ENCODE data around the gene ZPBP. TPM values are rescaled to one million over a fixed set of nuclear protein-coding genes. Genes with fewer than 3 reads are reported as not detected.

Gene ZPBP
- total and polyA plus RNA-seq, 2 of the 4 experiments (the other 2 are of a cell fraction) = not detected

- Histone ChIP-seq H2AK5ac (ENCODE audit: low read depth, low read length) (no peak overlapping the region), H2BK5ac (ENCODE audit: low read depth, low read length, poor library complexity, severe bottlenecking) (no peak overlapping the region), H3K79me1 (ENCODE audit: low read depth in 1 of 2, low read length in 2 of 2) (no peaks in the 10 kb centered on the region), H3K18ac (ENCODE audit: low read depth, low read length) (no peak overlapping the region), H3K56ac (ENCODE audit: extremely low read depth, insufficient read depth, low read length) (no peak overlapping the region), H2BK15ac (ENCODE audit: low read depth, low read length) (no peak overlapping the region), H3K23ac (ENCODE audit: low read depth, low read length) (no peak overlapping the region), H3K4ac (ENCODE audit: low read depth, low read length) (no peak overlapping the region), H3K9ac (ENCODE audit: low read depth, low read length) (no peak overlapping the region), H4K5ac (ENCODE audit: low read depth, low read length) (no peak overlapping the region), H3K4me1 (ENCODE audit: control insufficient read depth, insufficient read depth, low read length) (no peaks in the 10 kb centered on the region), H3K27ac (ENCODE audit: insufficient read depth, low read length) (no peak overlapping the region), H4K8ac (ENCODE audit: low read depth in 2 of 2, low read length in 2 of 2) (no peak overlapping the region), H3K36me3 (ENCODE audit: control insufficient read depth, insufficient read depth, low read length) (no peaks in the 10 kb centered on the region), H3K9me3 (ENCODE audit: control insufficient read depth, insufficient read depth, low read length) (peaks cover 19% of the 10 kb centered on the region), H2BK120ac (ENCODE audit: low read depth, low read length) (no peak overlapping the region), H2AFZ (replicated peaks; ENCODE audit: low read length, poor library complexity) (no peak overlapping the region), H3K9me1 (ENCODE audit: insufficient read depth, low read length) (no peaks in the 10 kb centered on the region), H3K4me2 (ENCODE audit: low read depth, low read length) (no peak overlapping the region), H4K91ac (ENCODE audit: insufficient read depth, low read depth, low read length) (no peak overlapping the region), H3K14ac (replicated peaks; ENCODE audit: low read depth, low read length) (no peak overlapping the region), H3K27me3 (ENCODE audit: control insufficient read depth, insufficient read depth, low read length) (no peaks in the 10 kb centered on the region), H4K20me1 (ENCODE audit: insufficient read depth, low read length) (no peaks in the 10 kb centered on the region), H3K4me3 (ENCODE audit: insufficient read depth, low read depth, low read length) (no peak overlapping the region), H2BK20ac (ENCODE audit: low read depth, low read length) (no peak overlapping the region), H2AK9ac (replicated peaks; ENCODE audit: low read depth, low read length, poor library complexity) (no peak overlapping the region)
- ATAC-seq (ENCODE audit: low read depth) = no peak
- intact Hi-C loops (cut with micrococcal nuclease) (no loop called here), in situ Hi-C loops (cut with MboI; ENCODE audit: low sequenced_read_pairs) (no loop called here), dilution Hi-C loops (cut with HindIII; ENCODE audit: low sequenced_read_pairs, unreplicated experiment) (no loop called here)
- CTCF ChIA-PET = no interaction called here
- TF ChIP-seq CHD1 (IDR thresholded peaks at IDR 0.05; ENCODE audit: low read depth, low read length) (no peak), FOS (IDR thresholded peaks at IDR 0.05; ENCODE audit: low read depth, low read length) (no peak), CTCF (conservative IDR thresholded peaks at IDR 0.05; ENCODE audit: low read depth, low read length) (no peak), NFE2L2 (IDR thresholded peaks at IDR 0.05; ENCODE audit: low read depth, low read length) (no peak), SMC3 (IDR thresholded peaks at IDR 0.05; ENCODE audit: low read depth, low read length) (no peak), MAFK (IDR thresholded peaks at IDR 0.05; ENCODE audit: low read depth, low read length) (no peak), RAD21 (IDR thresholded peaks at IDR 0.05; ENCODE audit: low read length) (no peak)
- no TSS peak for BruUV-seq (replicated peaks)
- WGBS, 2 experiments (ENCODE audit: extremely low coverage in 2 of 2, insufficient read length in 1 of 2) = no CpG with 5 or more reads among the region's 5 CpGs
- DNase-seq = no peak
- POLR2A ChIA-PET (ENCODE audit: unreplicated experiment) = no interaction called here
Measured at GRCh38 chr7:49927631-49928030, 165.4 kb downstream of the ZPBP start.

Data from IMR-90 (cell line).